Stimulated activated CD8-positive, alpha-beta memory T cell treated with anti-CD3 and anti-CD28 coated beads, Interleukin-15, amount 100 ng/mL, for 1 hour (primary cell): ENCODE data around the gene ZSWIM7.
"Not testable (repeated sequence)": the region's sequence is repeated elsewhere in the genome, so short reads cannot be mapped to it uniquely, and the experiment has no call there.

Experiments used
- DNase-seq: peaks from one replicate; pipeline ENCODE4 v3.0.0-alpha.2; 2020; ENCODE audit warnings: low read depth

Gene ZSWIM7

GRCh38 chr17:15998031-15998562, 1.4 kb downstream of the ZSWIM7 start:
- DNase-seq, result no peak

GRCh38 chr17:15996322-15996721, 3.2 kb downstream of the ZSWIM7 start:
- DNase-seq, result no peak

GRCh38 chr17:15981646-15982580, 17.6 kb downstream of the ZSWIM7 start:
- no peak for DNase-seq

GRCh38 chr17:15981208-15981607, 18.3 kb downstream of the ZSWIM7 start:
- DNase-seq, result no peak

GRCh38 chr17:15979013-15979412, 20.5 kb downstream of the ZSWIM7 start:
- DNase-seq, result not testable (repeated sequence)

- DNase-seq, result no peak
Observed at GRCh38 chr17:15978606-15979005, 20.9 kb downstream of the ZSWIM7 start.

- DNase-seq, result no peak
Observed at GRCh38 chr17:15977894-15978293, 21.6 kb downstream of the ZSWIM7 start.

- no peak for DNase-seq
Observed at GRCh38 chr17:15973834-15974233, 25.7 kb downstream of the ZSWIM7 start.

- DNase-seq, result no peak
Observed at GRCh38 chr17:15973016-15973415, 26.5 kb downstream of the ZSWIM7 start.

- DNase-seq, result no peak
Observed at GRCh38 chr17:15972497-15972951, 27.0 kb downstream of the ZSWIM7 start.

- no peak for DNase-seq
Observed at GRCh38 chr17:15971882-15972281, 27.6 kb downstream of the ZSWIM7 start.

GRCh38 chr17:15971098-15971678, 28.3 kb downstream of the ZSWIM7 start:
- DNase-seq, result no peak

GRCh38 chr17:15970500-15970899, 29.0 kb downstream of the ZSWIM7 start:
- no peak for DNase-seq

- no peak for DNase-seq
Observed at GRCh38 chr17:15969463-15969862, 30.0 kb downstream of the ZSWIM7 start.

GRCh38 chr17:15967706-15968399, 31.7 kb downstream of the ZSWIM7 start:
- no peak for DNase-seq

GRCh38 chr17:15966879-15967248, 32.6 kb downstream of the ZSWIM7 start:
- DNase-seq, result no peak

GRCh38 chr17:15966183-15966878, 33.2 kb downstream of the ZSWIM7 start:
- no peak for DNase-seq

- DNase-seq, result no peak
Observed at GRCh38 chr17:15965528-15965927, 34.0 kb downstream of the ZSWIM7 start.

- DNase-seq, result no peak
Observed at GRCh38 chr17:15963670-15964110, 35.8 kb downstream of the ZSWIM7 start.

GRCh38 chr17:15958484-15958854, 41.0 kb downstream of the ZSWIM7 start:
- DNase-seq, result no peak

GRCh38 chr17:15957608-15958307, 41.7 kb downstream of the ZSWIM7 start:
- DNase-seq, result no peak
